Neuronal stem cell (in vitro differentiated cells): ENCODE results near the gene COL28A1.
"Not testable (repeated sequence)": the region's sequence is repeated elsewhere in the genome, so short reads cannot be mapped to it uniquely, and the experiment has no call there.

Experiments used
- DNase-seq: peaks from one replicate; pipeline ENCODE4 v3.0.0-alpha.2; 2013; ENCODE audit warnings: low spot score
- H2AFZ ChIP-seq: one replicate; pipeline ENCODE4 v1.6.1; 2013; ENCODE audit warnings: mild to moderate bottlenecking, low read length, inconsistent platforms
- H2AK5ac ChIP-seq: 2 replicates; pipeline ENCODE4 v1.6.1; 2013; ENCODE audit warnings: low read depth, mild to moderate bottlenecking, inconsistent platforms, low read length, moderate library complexity, mixed read lengths
- H2BK120ac ChIP-seq: 2 replicates; pipeline ENCODE4 v1.6.1; 2013; ENCODE audit warnings: low read depth, mild to moderate bottlenecking, inconsistent platforms, low read length, moderate library complexity, mixed read lengths
- H2BK12ac ChIP-seq: one replicate; pipeline ENCODE4 v1.6.1; 2013; ENCODE audit warnings: low read length, inconsistent platforms
- H2BK15ac ChIP-seq: 2 replicates; pipeline ENCODE4 v1.6.1; 2013; ENCODE audit warnings: mild to moderate bottlenecking, low read length, inconsistent platforms, mixed read lengths
- H2BK5ac ChIP-seq: one replicate; pipeline ENCODE4 v1.6.1; 2013; ENCODE audit warnings: inconsistent platforms, mild to moderate bottlenecking, low read length, moderate library complexity
- H3K14ac ChIP-seq: one replicate; pipeline ENCODE4 v1.6.1; 2013; ENCODE audit warnings: low read length, inconsistent platforms
- H3K18ac ChIP-seq: 2 replicates; pipeline ENCODE4 v1.6.1; 2013; ENCODE audit warnings: low read length, inconsistent platforms
- H3K23ac ChIP-seq: 2 replicates; pipeline ENCODE4 v1.6.1; 2013; ENCODE audit warnings: low read depth, mild to moderate bottlenecking, mixed read lengths, low read length, inconsistent platforms; ENCODE audit not compliant: poor library complexity
- H3K27ac ChIP-seq: replicated peaks from 3 replicates; pipeline ENCODE4 v1.5.1; 2013; ENCODE audit warnings: low read length, inconsistent platforms
- H3K27me3 ChIP-seq, 3 experiments: 2 replicates each; pipeline ENCODE4 v1.6.1; 2013; ENCODE audit warnings: low read length in 3 of 3, mild to moderate bottlenecking in 2 of 3, inconsistent platforms in 1 of 3, low read depth in 1 of 3, mixed read lengths in 1 of 3, moderate library complexity in 1 of 3; ENCODE audit not compliant: control insufficient read depth in 3 of 3, insufficient read depth in 3 of 3
- H3K36me3 ChIP-seq, 2 donors: replicated peaks in 1 of 2; 2 replicates each; pipeline ENCODE4 v1.6.1; 2013; ENCODE audit warnings: low read length in 2 of 2; ENCODE audit not compliant: control insufficient read depth in 2 of 2, insufficient read depth in 2 of 2
- H3K4ac ChIP-seq: 2 replicates; pipeline ENCODE4 v1.6.1; 2013; ENCODE audit warnings: inconsistent platforms, mild to moderate bottlenecking, low read length, moderate library complexity
- H3K4me1 ChIP-seq, 2 donors: 1 replicate in 1 of 2; 2 replicates in 1 of 2; pipeline ENCODE4 v1.6.1; 2013; ENCODE audit warnings: low read length in 2 of 2, low read depth in 1 of 2; ENCODE audit not compliant: control insufficient read depth in 2 of 2, insufficient read depth in 1 of 2
- H3K4me2 ChIP-seq: one replicate; pipeline ENCODE4 v1.6.1; 2013; ENCODE audit warnings: mild to moderate bottlenecking, low read length, inconsistent platforms; ENCODE audit not compliant: insufficient read depth, poor library complexity, severe bottlenecking
- H3K4me3 ChIP-seq, 2 donors: 2 replicates each; pipeline ENCODE4 v1.5.1; 2013; ENCODE audit warnings: low read length in 2 of 2, mild to moderate bottlenecking in 2 of 2, inconsistent platforms in 1 of 2, moderate library complexity in 1 of 2
- H3K79me1 ChIP-seq: one replicate; pipeline ENCODE4 v1.6.1; 2013; ENCODE audit warnings: low read depth, mild to moderate bottlenecking, inconsistent platforms, low read length, moderate library complexity
- H3K9ac ChIP-seq: one replicate; pipeline ENCODE4 v1.6.1; 2013; ENCODE audit warnings: mild to moderate bottlenecking, low read depth, low read length, inconsistent platforms; ENCODE audit not compliant: poor library complexity
- H3K9me3 ChIP-seq, 2 donors: replicated peaks in 1 of 2; 2 replicates each; pipeline versions ENCODE3 to v1.6.1; 2013; ENCODE audit warnings: low read length in 2 of 2, mild to moderate bottlenecking in 2 of 2, inconsistent platforms in 1 of 2, low read depth in 1 of 2, mixed read lengths in 1 of 2, moderate library complexity in 1 of 2; ENCODE audit not compliant: control insufficient read depth in 2 of 2, insufficient read depth in 1 of 2
- H4K8ac ChIP-seq: one replicate; pipeline ENCODE4 v1.6.1; 2013; ENCODE audit warnings: low read depth, mild to moderate bottlenecking, inconsistent platforms, low read length, moderate library complexity
- H4K91ac ChIP-seq: one replicate; pipeline ENCODE4 v1.6.1; 2013; ENCODE audit warnings: low read length, low read depth, mild to moderate bottlenecking, inconsistent platforms; ENCODE audit not compliant: poor library complexity
- WGBS, 2 donors: extraction: QIAGEN DNeasy Blood & Tissue Kit; methylation state at CpG; one replicate each; pipeline ENCODE4 v1.1.7; 2013; ENCODE audit warnings: missing lambda C conversion rate in 2 of 2, mixed read lengths in 1 of 2; ENCODE audit not compliant: insufficient read length in 2 of 2, insufficient replicate concordance in 1 of 2; ENCODE audit errors: extremely low coverage in 2 of 2; 5-methylcytosine and 5-hydroxymethylcytosine counted together

COL28A1 gene

GRCh38 chr7:7563269-7563668 lies 27.6 kb upstream of the COL28A1 start:
- no peak overlapping the region for H2BK12ac ChIP-seq
- no peaks in the 10 kb centered on the region for H3K36me3 ChIP-seq
- no peak overlapping the region for H4K91ac ChIP-seq
- no peaks in the 10 kb centered on the region for H3K79me1 ChIP-seq
- no peak overlapping the region for H3K4me3 ChIP-seq
- no peak overlapping the region for H3K4ac ChIP-seq
- no peak overlapping the region for H3K14ac ChIP-seq
- no peak overlapping the region for H2BK15ac ChIP-seq
- no peak overlapping the region for H2BK120ac ChIP-seq
- peaks cover 0 to 4% of the 10 kb centered on the region in 2 donors for H3K9me3 ChIP-seq
- H3K9ac ChIP-seq, result no peak overlapping the region
- H3K4me2 ChIP-seq, result no peak overlapping the region
- no peak overlapping the region for H2AK5ac ChIP-seq
- no peak overlapping the region for H3K23ac ChIP-seq
- H3K4me1 ChIP-seq, result peaks cover 0 to 3% of the 10 kb centered on the region in 2 donors
- no peak for DNase-seq
- H3K18ac ChIP-seq, result no peak overlapping the region
- H3K27me3 ChIP-seq, result no peaks in the 10 kb centered on the region
- H4K8ac ChIP-seq, result no peak overlapping the region
- H3K27ac ChIP-seq, result no peak overlapping the region
- WGBS, 2 donors, result no CpG with 5 or more reads among the region's 5 CpGs
- no peak overlapping the region for H2BK5ac ChIP-seq
- H2AFZ ChIP-seq, result no peak overlapping the region

- WGBS, 2 donors, result no CpG with 5 or more reads among the region's 3 CpGs
- H2BK120ac ChIP-seq, result no peak overlapping the region
- H3K4ac ChIP-seq, result no peak overlapping the region
- H3K14ac ChIP-seq, result no peak overlapping the region
- no peaks in the 10 kb centered on the region for H3K79me1 ChIP-seq
- no peak overlapping the region for H4K91ac ChIP-seq
- no peak overlapping the region for H3K27ac ChIP-seq
- H3K9me3 ChIP-seq, result peaks cover 0 to 7% of the 10 kb centered on the region in 2 donors
- H3K4me3 ChIP-seq, result no peak overlapping the region
- DNase-seq, result no peak
- H3K4me1 ChIP-seq, result no peaks in the 10 kb centered on the region
- H2AFZ ChIP-seq, result no peak overlapping the region
- no peaks in the 10 kb centered on the region for H3K36me3 ChIP-seq
- no peak overlapping the region for H3K9ac ChIP-seq
- H2BK12ac ChIP-seq, result no peak overlapping the region
- H2BK5ac ChIP-seq, result no peak overlapping the region
- H3K4me2 ChIP-seq, result no peak overlapping the region
- H2AK5ac ChIP-seq, result no peak overlapping the region
- H3K18ac ChIP-seq, result no peak overlapping the region
- H2BK15ac ChIP-seq, result no peak overlapping the region
- H3K23ac ChIP-seq, result no peak overlapping the region
- H3K27me3 ChIP-seq, result no peaks in the 10 kb centered on the region
- no peak overlapping the region for H4K8ac ChIP-seq
Observed at GRCh38 chr7:7562736-7563135, 27.1 kb upstream of the COL28A1 start.

- H3K4me2 ChIP-seq, H3K23ac ChIP-seq, H2AK5ac ChIP-seq, DNase-seq, H3K9me3 ChIP-seq, H3K18ac ChIP-seq, H3K79me1 ChIP-seq, H2BK12ac ChIP-seq, H2BK5ac ChIP-seq, H2BK120ac ChIP-seq, H3K36me3 ChIP-seq, H2AFZ ChIP-seq, H3K4me1 ChIP-seq, H2BK15ac ChIP-seq, H3K4me3 ChIP-seq, H3K14ac ChIP-seq, H3K9ac ChIP-seq, H3K27ac ChIP-seq, H4K8ac ChIP-seq, H3K27me3 ChIP-seq, H4K91ac ChIP-seq, H3K4ac ChIP-seq: not testable (repeated sequence)
- no CpG with 5 or more reads among the region's 5 CpGs for WGBS, 2 donors
Observed at GRCh38 chr7:7561591-7561990, 25.9 kb upstream of the COL28A1 start.

DNA sequence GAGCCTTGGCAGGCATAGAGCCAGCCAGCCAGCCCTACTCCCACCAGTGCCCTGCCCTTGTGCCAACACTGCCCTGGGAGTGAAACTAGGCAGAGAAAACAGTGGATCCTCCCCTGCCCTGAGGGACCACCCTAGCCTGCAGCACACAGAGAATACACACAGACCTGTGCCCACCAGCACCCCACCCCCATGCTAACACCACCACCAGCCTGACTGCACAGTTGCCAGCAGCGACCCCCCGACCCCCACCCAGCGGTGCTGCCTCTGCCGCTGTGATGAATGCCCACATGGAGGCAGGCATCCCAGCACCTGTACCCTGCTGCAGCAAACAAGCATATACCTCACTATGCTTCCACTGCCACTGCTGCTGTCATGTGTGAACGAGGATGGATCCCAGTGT lies 21.6 kb upstream of the COL28A1 start:
- no peak overlapping the region for H3K23ac ChIP-seq
- no CpG with 5 or more reads among the region's 5 CpGs for WGBS, 2 donors
- no peaks in the 10 kb centered on the region for H3K79me1 ChIP-seq
- no peaks in the 10 kb centered on the region for H3K27me3 ChIP-seq
- H2BK120ac ChIP-seq, result no peak overlapping the region
- no peak overlapping the region for H3K4me3 ChIP-seq
- no peak overlapping the region for H3K4me2 ChIP-seq
- no peak overlapping the region for H2BK5ac ChIP-seq
- H4K91ac ChIP-seq, result no peak overlapping the region
- no peak for DNase-seq
- no peak overlapping the region for H2BK15ac ChIP-seq
- H3K9me3 ChIP-seq, result peaks cover 3 to 7% of the 10 kb centered on the region in 2 donors
- no peak overlapping the region for H3K18ac ChIP-seq
- H3K14ac ChIP-seq, result no peak overlapping the region
- H3K27ac ChIP-seq, result no peak overlapping the region
- H3K9ac ChIP-seq, result no peak overlapping the region
- H2BK12ac ChIP-seq, result no peak overlapping the region
- H3K36me3 ChIP-seq, result no peaks in the 10 kb centered on the region
- H3K4me1 ChIP-seq, result peaks cover 0 to 3% of the 10 kb centered on the region in 2 donors
- H2AFZ ChIP-seq, result no peak overlapping the region
- no peak overlapping the region for H4K8ac ChIP-seq
- H3K4ac ChIP-seq, result no peak overlapping the region
- no peak overlapping the region for H2AK5ac ChIP-seq
